ENCODE data around the gene GHRHR. TPM values are rescaled to one million over a fixed set of nuclear protein-coding genes. Genes with fewer than 3 reads are reported as not detected.

The GHRHR gene
- total RNA-seq (2021) (not detected in 2 replicates), Bru-seq, nascent RNA (percentile 4 among the genes with signal in this experiment), BruChase-seq, experiment 1, labeled RNA remaining after a 2-hour chase (not detected), BruChase-seq, experiment 2, labeled RNA remaining after a 6-hour chase (not detected)
- long read RNA-seq: 0 reads

GRCh38 chr7:30963842-30964241 lies at the start of gene GHRHR:
Gene GHRHR (plus strand): TSS chr7:30963953. CDS start chr7:30964069, 116 bp downstream.
- Histone ChIP-seq H2AFZ (no peak within 1 kb of the TSS), H4K20me1 (ENCODE audit: insufficient read depth) (no peaks in the 10 kb centered on the region), H3K27ac (no peak within 1 kb of the TSS), H3K9me3 (ENCODE audit: insufficient read depth, low read depth) (no peaks in the 10 kb centered on the region), H3K27me3 (ENCODE audit: insufficient read depth, low read depth) (peaks cover 66% of the 10 kb centered on the region), H3K4me3 (no peak within 1 kb of the TSS), H3K4me1 (replicated peaks; ENCODE audit: insufficient read depth) (no peaks in the 10 kb centered on the region), H3F3A (ENCODE audit: insufficient read depth, low read depth) (no peaks in the 10 kb centered on the region), H3K79me2 (ENCODE audit: low read depth) (no peaks in the 10 kb centered on the region), H3K36me3 (ENCODE audit: low read depth) (no peaks in the 10 kb centered on the region), H3K9me2 (ENCODE audit: insufficient read depth) (no peaks in the 10 kb centered on the region), H3K4me2 (no peak within 1 kb of the TSS)
- no TSS peak for BruUV-seq (replicated peaks)
- CTCF ChIA-PET: no interaction called here
- TF ChIP-seq EZH2 (IDR thresholded peaks at IDR 0.05; ENCODE audit: low read depth): no peak
- no peak for TF ChIP-seq CTCF (conservative IDR thresholded peaks at IDR 0.05)
- no peak for DNase-seq
- intact Hi-C loops (cut with micrococcal nuclease; ENCODE audit: unreplicated experiment): no loop called here
- POLR2A ChIA-PET (ENCODE audit: unreplicated experiment): no interaction called here

- intact Hi-C loops (cut with micrococcal nuclease; ENCODE audit: unreplicated experiment): loop anchor here (5.0 kb wide), 1 partner anchor 67 kb away; no protein-coding TSS in a partner anchor
- peak overlapping the region; percentile 48 for H3K4me2 ChIP-seq
- no peak overlapping the region for H3K4me3 ChIP-seq
- no peaks in the 10 kb centered on the region for H3K9me3 ChIP-seq (ENCODE audit: insufficient read depth, low read depth)
- peak; percentile 93 to 97 for DNase-seq
- no peaks in the 10 kb centered on the region for H4K20me1 ChIP-seq (ENCODE audit: insufficient read depth)
- H3K36me3 ChIP-seq (ENCODE audit: low read depth): no peaks in the 10 kb centered on the region
- H3K9me2 ChIP-seq (ENCODE audit: insufficient read depth): no peaks in the 10 kb centered on the region
- H3K27ac ChIP-seq: peak overlapping the region; percentile 74
- TF ChIP-seq EZH2 (IDR thresholded peaks at IDR 0.05; ENCODE audit: low read depth) (no peak), CTCF (conservative IDR thresholded peaks at IDR 0.05) (no peak)
- ChIA-PET CTCF (no interaction called here), POLR2A (ENCODE audit: unreplicated experiment) (interaction anchor here (0.6 kb wide), 1 partner anchor 16 kb away, joined by 4 read pairs; no protein-coding TSS in a partner anchor)
- peaks cover 25% of the 10 kb centered on the region; the same call in 1 of the 2 replicates for H3F3A ChIP-seq (ENCODE audit: insufficient read depth, low read depth)
- 0 out of 2 replicates have a peak overlapping the region, but pooled peaks have one; percentile 2 for H2AFZ ChIP-seq
- H3K27me3 ChIP-seq (ENCODE audit: insufficient read depth, low read depth): no peaks in the 10 kb centered on the region
- no TSS peak for BruUV-seq (replicated peaks)
- no peaks in the 10 kb centered on the region for H3K79me2 ChIP-seq (ENCODE audit: low read depth)
- H3K4me1 ChIP-seq (replicated peaks; ENCODE audit: insufficient read depth): peaks cover 30% of the 10 kb centered on the region
Observed at GRCh38 chr7:30914596-30914995, 49.2 kb upstream of the GHRHR start.

GRCh38 chr7:30915005-30915601 lies 48.6 kb upstream of the GHRHR start:
- no peaks in the 10 kb centered on the region for H3K9me3 ChIP-seq (ENCODE audit: insufficient read depth, low read depth)
- no peaks in the 10 kb centered on the region for H3K9me2 ChIP-seq (ENCODE audit: insufficient read depth)
- no peaks in the 10 kb centered on the region for H3K36me3 ChIP-seq (ENCODE audit: low read depth)
- peaks cover 27% of the 10 kb centered on the region; the same call in 1 of the 2 replicates for H3F3A ChIP-seq (ENCODE audit: insufficient read depth, low read depth)
- H3K27ac ChIP-seq: peak overlapping the region; percentile 74
- TF ChIP-seq EZH2 (IDR thresholded peaks at IDR 0.05; ENCODE audit: low read depth): no peak
- H2AFZ ChIP-seq: 0 out of 2 replicates have a peak overlapping the region, but pooled peaks have one; percentile 2
- peaks cover 35% of the 10 kb centered on the region for H3K4me1 ChIP-seq (replicated peaks; ENCODE audit: insufficient read depth)
- no peaks in the 10 kb centered on the region for H3K27me3 ChIP-seq (ENCODE audit: insufficient read depth, low read depth)
- H4K20me1 ChIP-seq (ENCODE audit: insufficient read depth): no peaks in the 10 kb centered on the region
- TSS peak; percentile 63 for BruUV-seq (replicated peaks)
- ChIA-PET POLR2A (ENCODE audit: unreplicated experiment) (interaction anchor here (0.6 kb wide), 1 partner anchor 15 kb away, joined by 4 read pairs; no protein-coding TSS in a partner anchor), CTCF (no interaction called here)
- H3K4me3 ChIP-seq: no peak overlapping the region
- H3K4me2 ChIP-seq: peak overlapping the region; percentile 48
- no peaks in the 10 kb centered on the region for H3K79me2 ChIP-seq (ENCODE audit: low read depth)
- DNase-seq: no peak
- intact Hi-C loops (cut with micrococcal nuclease; ENCODE audit: unreplicated experiment): no loop called here

Data from PC-9 (cell line).